HG03045 (cell line): ENCODE measurements around the gene NTMT1.
"Not testable (repeated sequence)": the region's sequence is repeated elsewhere in the genome, so short reads cannot be mapped to it uniquely, and the experiment has no call there.

ENCODE experiments used
- ATAC-seq: cut with Tn5 transposase; IDR thresholded peaks from one replicate; pipeline ENCODE4 v1.9.1; 2021; ENCODE audit warnings: mild to moderate bottlenecking, moderate library complexity; ENCODE audit not compliant: unreplicated experiment

The NTMT1 gene, protein sequence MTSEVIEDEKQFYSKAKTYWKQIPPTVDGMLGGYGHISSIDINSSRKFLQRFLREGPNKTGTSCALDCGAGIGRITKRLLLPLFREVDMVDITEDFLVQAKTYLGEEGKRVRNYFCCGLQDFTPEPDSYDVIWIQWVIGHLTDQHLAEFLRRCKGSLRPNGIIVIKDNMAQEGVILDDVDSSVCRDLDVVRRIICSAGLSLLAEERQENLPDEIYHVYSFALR

DNA sequence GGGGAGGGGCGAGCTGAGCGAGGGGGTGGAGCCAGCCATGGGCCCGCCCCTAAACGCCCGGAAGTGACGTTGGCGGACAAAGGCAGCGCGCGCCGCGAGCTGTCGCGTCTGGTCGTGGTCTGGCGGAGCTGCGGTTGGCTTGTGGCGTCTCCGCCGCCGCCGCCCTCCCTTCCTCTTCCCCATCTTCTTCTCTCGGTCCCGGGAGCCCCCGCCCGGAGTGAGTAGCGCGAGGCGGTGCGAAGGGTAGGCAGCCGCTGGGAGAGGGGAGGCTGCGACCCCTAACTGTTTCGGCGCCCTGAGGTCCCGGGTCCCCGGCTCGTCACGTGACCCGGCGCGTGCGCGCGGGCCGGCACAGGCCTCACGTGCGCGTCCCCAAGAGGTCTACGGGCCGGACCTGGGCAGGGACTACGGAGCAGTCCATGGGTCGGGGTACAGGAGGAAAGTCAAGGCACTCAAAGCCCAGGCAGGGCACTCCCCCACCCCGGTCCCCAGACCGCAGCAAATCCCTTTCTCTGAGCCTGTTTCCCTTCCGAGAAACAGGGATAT is at the start of gene NTMT1:
TSS of gene NTMT1 (plus strand) at position 85 of the 546 bp plus-strand sequence. CDS start 6,541 bp downstream, outside the sequence.
- ATAC-seq, result peak; percentile 82

DNA sequence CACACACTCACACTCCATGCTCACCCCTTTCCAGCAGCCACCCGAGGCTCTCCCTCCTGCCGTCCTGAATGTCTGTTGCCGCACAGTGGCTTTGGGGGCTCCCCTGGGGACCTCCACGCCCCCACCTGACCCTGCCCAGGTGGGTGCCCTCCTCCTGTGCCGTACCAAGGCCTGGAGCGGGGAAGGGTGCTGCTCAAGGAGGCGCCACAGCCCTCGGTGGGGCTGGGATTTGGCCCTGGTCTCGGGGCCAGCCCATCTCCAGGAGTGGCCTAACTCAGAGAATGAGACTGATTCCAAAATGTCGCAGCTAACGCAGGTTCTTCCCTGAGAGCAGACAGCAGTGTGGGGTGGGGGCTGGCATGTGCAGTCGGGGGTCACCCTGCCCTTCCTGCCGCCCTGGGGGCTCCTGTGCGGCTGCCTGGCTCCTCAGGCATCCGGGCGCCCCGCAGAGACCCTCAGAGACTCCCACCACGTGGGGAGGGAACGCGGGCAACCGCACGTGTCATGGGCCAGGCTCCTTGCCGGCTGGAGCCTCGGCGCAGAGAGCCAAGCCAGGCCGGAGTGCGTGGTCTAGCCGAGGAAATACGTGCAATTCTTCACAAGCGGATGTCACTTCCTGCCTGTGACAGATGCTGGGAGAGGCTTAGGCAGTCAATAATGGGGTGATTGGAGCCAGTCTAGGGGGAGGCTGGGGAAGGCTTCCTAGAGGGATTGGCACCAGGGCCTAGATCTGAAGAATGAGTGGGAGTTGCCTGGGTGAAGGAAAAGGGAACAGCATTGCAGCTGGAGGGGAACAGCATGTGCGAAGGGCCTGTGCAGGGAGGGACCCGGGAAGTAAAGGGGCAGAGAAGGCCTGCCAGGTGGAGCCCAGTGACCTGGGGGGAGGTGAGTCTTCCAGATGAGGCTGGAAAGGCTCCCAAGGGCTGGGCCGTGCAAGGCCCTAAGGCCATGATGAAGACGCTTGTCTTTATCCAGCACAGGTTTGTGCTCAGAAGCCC is 49.1 kb upstream of the NTMT1 start:
- no peak for ATAC-seq

DNA sequence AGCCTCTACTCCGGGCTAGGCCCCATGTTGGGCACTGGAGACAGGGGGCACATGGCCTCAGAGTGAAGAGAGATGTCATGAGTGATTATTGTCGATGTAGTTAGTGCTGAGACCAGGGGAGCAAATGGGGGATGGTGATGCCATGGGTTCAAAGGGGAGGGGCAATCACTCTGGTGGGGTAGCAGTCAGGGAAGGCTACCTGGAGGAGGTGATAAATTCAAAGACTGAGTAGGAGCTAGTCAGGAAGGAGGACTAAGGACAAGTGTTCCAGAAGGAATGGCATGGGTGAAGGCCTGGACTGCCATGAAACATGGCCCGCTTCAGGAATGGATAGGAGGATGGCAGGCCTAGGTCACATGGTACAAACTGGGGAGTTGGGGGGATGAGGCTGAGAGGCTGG is 46.7 kb upstream of the NTMT1 start:
- no peak for ATAC-seq

DNA sequence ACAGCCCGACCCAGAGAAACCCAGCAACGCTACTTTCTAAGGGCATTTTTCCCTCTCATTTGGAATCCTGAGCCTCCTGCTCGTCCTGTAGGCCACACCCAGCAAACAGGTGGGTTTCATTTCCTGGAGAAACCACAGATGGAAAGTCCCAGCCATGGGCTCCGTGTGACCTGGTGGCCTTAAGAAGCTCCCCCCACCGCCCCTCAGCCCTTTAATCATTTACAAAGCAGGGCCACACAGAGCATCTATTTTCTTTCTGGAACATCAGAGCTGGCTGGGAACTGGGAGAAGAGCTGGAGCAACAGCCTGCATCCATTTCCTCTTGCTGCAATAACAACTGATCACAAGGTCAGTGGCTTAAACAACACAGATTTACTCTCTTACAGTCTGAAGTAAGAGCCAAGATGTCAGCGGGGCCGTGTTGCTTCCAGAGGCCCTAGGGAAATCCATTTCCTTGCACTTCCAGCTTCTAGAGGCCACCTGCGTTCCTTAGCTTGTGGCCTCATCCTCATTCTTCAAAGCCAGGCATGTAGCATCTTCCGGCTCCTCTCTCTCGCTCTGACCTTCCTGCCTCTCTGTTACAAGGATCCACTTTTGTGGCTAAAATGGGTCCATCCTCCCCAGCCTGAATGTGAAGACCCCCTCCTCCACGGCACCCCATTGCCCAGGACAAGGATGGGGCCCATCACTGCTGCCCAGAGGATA is 45.6 kb upstream of the NTMT1 start:
- no peak for ATAC-seq

DNA sequence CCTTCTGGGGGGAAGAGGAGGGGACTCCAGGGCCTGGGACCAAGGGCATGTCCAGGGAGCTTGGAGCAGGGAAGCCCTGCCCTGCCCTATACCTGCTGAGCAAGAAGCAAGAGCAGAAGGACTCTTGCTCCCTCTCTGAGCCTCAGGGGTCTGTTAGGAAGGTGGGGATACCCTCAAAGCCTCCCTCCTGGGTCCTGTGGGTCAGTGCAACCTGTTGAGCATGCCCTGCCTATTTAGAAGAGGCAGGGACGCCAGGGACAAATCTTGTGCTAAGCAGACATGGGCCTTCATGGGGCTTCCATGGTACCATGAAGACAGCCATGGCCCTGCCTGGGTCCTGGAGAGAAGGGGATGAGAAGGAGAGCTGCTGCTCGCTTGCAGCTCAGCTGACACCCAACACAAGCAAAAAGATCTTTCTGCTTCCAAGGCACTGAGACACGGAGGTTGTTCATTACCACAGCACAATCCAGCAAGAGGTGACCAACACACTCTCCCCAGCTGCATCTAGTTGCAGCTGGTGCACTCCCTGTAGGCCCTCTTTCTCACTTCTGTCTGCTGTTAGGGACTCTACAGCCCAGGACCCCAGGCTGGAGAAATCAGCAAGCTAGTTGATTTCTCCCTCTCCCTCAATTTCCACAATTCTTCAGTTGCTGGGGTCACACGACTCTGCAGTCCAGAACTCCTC is 44.3 kb upstream of the NTMT1 start:
- ATAC-seq, result no peak

DNA sequence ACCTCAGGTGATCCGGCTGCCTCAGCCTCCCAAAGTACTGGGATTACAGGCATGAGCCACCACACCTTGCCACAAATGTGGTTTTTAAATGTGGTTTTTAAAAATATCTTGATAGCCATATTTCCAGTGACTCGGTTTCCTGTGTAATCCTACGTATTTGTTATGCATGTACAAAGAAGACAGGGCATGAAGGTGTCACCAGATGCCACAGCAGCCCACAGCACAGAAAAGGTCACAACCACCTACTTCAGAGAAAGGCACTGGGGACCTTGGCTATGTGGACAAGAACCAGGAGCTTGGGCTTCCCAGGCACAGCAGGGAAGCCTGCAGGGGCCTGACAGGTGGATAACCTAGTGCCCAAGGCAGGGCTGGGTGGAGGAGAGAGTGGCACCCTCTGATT is 43.1 kb upstream of the NTMT1 start:
- ATAC-seq, result no peak

DNA sequence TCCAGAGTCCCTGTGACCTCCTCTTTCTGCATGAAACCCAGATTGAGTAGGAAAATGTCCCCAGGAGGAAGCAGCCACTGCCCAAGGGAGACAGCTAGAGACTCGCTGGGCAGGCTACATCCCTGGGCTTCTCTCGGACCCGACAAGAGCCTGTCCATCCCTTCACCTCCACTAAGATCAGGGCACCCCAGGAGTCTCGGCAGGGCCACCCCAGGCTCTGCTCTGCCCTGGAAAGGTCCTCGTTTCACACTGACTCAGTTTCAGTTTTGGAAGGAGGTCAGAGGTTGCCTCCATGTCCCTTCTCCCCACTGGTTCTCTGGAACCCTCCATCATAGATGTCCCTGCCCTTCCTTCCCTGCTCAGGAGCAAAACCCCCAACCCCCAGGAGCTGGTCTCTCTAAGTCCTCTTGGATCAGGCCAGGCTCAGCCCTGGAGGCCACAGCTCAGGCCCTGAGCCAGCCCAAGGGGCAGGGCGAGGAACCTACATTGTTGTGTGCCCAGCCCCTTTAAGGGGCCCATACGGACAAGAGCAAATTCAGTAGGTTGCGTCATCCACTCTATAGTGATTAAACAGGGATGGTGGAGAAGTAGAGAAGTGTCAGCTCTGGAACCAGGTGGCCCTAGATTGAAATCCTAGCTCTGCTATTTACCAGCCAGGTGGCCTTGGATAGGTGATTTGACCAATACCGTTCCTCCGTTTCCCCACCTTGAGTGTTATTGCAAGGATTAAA is 42.5 kb upstream of the NTMT1 start:
- no peak for ATAC-seq

DNA sequence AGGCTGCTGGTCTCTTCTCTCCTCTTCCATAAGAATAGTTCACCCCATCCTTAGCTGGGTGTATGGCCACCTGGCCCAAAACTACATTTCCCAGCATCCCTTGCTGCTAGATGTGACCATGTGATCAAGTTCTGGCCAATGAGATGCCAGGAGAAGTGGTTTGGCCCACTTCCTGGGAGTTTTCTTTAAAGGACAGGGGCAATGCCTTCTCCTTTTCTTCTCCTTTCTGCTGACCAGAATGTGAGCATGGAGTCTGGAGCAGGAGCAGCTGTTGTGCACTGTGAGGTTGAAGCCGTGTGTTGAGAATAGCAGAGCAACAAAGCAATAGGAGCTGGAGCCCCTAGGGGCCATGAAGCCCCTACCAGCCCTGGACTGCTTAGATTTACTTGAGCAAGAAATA is 41.8 kb upstream of the NTMT1 start:
- no peak for ATAC-seq

DNA sequence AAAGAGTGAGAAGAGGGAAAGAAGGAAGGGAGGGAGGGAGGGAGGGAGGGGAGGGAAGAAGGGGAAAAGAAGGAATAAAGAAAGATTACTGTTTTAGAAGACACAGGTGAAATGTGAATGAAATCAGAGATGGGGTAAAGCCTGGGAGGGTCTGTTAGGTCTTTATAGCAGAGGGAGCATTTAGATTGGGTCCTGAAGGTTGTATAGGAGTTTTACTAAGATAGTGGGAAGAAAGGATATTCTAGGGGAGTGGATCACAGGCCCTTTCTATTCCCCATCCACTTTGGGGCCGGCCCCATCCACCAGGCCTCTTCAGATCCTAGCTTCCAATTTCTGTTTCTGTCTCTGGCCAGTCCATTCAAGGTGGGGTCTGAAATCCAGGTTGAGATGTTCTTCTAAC is 40.6 kb upstream of the NTMT1 start:
- ATAC-seq, result no peak

DNA sequence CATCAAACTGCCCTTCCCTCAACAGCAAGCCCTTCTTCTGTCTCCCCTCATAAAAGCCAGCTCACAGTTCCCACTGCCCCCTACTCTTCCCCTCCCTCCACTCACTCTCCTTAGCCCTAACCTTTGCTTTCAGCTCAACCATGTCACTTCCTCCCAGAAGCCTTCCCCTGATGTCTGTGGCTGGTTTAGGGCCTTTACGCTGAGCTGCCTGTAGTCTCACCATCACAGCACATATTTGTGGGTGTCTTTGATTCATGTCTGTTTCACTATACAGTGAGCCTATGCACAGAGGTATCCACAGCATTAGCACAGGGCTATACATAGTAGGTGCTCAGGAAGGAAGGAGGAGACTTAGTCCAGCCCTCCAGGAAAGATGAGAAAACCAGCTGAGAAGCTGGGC is 39.7 kb upstream of the NTMT1 start:
- ATAC-seq, result no peak

DNA sequence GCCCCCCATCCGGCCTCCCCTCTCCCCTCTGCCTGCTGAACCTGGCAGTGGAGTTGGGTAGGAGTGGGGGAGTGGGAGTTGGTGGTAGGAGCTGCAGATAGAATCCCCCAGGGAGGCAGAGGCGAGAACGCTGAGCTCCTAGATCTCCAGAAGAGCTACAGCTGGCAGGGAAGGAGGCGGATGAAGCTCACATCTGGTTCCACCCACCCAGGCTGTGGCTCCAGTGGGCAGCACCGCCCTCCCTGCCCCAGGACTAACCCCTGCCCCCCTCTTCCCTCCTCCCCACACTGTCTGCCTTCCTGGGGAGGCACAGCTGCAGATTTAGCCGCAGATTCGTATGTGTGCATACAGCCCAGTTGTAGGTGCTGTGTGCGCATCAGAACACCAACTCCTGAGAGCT is 39.3 kb upstream of the NTMT1 start:
- ATAC-seq, result no peak

DNA sequence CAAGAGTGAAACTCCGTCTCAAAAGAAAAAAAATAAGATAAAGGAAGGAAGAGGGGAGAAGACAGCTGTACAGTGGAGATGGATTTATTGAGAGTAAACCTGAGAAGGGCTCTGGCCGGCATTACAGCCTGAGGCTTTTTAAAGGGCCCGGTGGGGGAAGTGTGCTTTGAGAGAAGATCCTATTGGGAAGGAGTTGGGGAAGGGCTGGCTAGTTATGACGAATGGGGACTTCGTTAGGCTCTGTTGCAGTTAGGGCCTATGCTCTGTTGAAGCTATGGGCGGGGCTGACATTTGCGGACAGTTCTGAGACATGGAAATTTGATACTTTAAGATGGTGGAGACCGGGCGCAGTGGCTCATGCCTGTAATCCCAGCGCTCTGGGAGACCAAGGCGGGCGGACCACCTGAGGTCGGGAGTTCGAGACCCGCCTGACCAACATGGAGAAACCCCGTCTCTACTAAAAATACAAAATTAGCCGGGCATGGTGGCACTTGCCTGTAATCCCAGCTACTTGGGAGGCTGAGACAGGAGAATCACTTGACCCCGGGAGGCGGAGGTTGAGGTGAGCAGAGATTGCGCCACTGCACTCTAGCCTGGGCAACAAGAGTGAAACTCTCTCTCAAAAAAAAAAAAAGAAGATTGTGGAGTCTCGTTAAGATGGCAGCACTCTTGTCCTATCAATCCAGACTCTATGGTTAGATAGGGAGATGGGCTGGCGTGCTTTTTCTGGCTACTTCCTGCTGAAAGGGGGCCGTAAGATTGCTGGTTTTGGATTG is 38.3 kb upstream of the NTMT1 start:
- no peak for ATAC-seq

DNA sequence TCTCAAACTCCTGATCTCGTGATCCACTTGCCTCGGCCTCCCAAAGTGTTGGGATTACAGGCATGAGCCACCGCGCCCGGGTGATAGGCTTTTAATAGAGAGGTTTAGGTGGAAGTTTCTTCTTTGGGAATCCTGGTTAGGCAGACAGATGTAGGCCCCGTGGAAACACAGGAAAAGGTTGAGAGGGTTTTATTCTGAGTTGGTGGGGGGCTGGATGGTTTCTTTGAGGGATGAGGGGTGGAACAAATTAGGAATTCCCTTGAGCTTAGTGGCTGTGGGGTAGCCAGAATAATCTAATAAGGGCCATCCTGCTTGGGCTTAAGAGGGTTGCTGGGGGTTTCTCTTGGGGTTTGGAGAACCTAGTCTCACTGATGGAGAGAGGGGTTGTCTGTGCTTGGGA is 35.5 kb upstream of the NTMT1 start:
- ATAC-seq, result no peak

DNA sequence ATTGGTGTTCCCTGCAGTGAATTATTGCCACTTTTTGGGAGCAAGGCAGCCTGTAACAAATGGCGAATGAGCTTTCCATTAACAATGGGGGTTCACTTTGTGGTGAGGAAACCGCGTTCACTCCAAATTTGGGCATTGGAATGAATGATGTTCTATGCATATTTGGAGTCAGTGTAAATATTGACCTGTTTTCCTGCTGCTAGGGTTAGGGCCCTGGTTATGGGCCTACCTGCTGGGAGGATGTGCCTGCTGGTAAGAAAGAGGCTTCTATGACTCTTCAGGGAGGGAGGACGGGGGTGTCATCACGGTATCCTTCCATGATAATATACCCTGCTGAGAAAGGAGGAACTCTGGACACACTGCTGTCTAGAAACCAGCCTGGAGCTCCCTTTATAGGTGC is 34.0 kb upstream of the NTMT1 start:
- ATAC-seq, result no peak

DNA sequence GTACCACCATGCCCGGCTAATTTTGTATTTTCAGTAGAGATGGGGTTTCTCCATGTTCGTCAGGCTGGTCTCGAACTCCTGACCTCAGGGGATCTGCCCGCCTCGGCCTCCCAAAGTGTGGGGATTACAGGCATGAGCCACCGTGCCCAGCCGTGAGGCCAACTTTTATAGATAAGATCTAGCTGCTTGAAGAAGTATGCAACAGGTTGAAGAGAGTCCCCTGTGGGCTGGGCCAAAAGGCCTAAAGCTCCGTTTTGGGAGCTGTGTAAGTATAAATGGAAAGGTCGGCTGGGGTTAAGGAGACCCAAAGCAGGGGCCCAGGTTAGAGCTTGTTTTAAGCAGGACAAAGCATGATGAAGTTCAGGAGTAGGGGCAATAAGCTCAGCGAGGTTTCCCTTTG is 33.2 kb upstream of the NTMT1 start:
- ATAC-seq, result not testable (repeated sequence)

DNA sequence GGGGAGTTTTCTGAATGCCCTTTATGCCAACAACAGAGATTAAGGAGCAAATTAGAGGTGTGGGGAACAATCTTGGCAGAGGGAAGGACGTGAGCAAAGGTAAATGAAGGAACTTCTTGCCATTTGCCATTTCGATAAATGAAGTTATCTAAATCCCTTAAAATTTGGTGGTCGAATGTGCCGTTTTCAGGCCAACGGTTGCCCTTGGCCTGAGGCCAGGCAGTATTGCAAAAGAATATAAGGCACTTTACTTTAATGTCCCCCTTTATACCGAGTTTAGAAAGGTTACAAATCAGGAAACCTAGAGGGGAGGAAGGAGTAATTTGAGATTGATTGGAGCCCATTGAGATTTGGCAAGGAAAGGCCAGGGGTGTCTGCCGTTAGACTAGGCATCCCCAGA is 31.3 kb upstream of the NTMT1 start:
- no peak for ATAC-seq

DNA sequence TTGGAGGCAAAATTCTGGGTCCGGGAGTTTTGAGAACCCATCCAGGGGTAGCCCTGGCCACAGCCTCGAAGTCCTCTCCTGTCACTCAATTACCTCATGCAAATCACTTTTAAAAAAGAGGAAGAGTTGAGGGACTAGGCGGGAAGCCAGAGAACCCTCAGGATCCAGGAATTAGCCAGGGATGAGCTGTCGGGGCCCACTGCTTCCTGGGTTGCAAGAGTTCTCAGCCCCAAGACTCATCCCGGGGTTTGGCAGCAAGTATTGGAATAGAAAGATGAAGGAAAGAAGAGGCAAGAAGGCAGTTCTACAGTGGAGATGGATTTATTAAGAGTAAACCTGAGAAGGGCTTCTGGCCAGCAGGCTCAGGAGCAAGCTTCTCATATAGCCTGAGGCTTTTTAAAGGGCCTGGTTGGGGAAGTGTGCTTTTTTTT is 30.6 kb upstream of the NTMT1 start:
- ATAC-seq, result no peak

DNA sequence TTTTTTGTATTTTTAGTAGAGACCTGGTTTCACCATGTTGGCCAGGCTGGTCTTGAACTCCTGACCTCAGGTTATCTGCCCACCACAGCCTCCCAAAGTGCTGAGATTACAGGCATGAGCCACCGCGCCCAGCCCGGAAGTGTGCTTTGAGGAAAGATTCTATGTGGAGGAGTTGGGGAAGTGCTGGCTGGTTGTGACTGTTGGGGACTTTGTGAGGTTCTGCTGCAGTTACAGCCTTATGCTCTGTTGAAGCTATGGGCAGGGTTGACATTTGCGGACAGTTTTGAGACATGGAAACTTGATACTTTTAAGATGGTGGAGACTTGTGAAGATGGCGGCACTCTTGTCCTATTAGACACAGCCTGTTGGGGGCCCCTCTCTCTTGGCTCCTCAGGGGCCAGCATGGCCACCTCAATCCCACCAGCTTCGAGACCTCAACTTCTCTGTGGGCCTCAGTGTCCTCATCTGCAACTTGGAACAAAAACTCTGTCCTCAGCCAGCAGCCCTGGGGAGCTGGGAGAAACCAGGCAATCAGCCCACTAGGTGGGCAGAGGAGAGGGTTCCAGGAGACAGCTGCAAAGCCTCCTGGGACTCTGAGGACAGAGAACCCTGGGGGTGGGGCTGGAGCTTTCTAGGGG is 29.9 kb upstream of the NTMT1 start:
- ATAC-seq, result no peak
